Lower leg skin (tissue), 4 donors: ENCODE measurements around the gene GRM7. TPM values are rescaled to one million over a fixed set of nuclear protein-coding genes. Genes with fewer than 3 reads are reported as not detected.

ENCODE experiments used
- DNase-seq, 2 donors: peaks; one replicate each; pipeline ENCODE4 v3.0.0-alpha.2; 2019; ENCODE audit warnings: low spot score in 2 of 2
- H3K4me3 ChIP-seq: fragments of 200-600 bp; sonication (generic); 2 replicates; pipeline ENCODE4 v1.5.1; 2017; ENCODE audit warnings: mild to moderate bottlenecking, low read depth; ENCODE audit not compliant: poor library complexity, severe bottlenecking
- POLR2A ChIP-seq, 2 donors: fragments of 450-650 bp; IDR thresholded peaks; one replicate each; pipeline ENCODE4 v1.6.1; 2016 to 2017; ENCODE audit warnings: antibody characterized with exemption in 2 of 2, mild to moderate bottlenecking in 1 of 2, moderate library complexity in 1 of 2
- WGBS, 2 donors: methylation state at CpG; one replicate each; pipeline ENCODE4 v1.1.5; 2018; 5-methylcytosine and 5-hydroxymethylcytosine counted together
- intact Hi-C: fragments of 100-400 bp; cut with DNase I; formaldehyde crosslinking; loops from one replicate; pipeline ENCODE4 v1.15.0; 2023; ENCODE audit warnings: low total_unique reads
- total RNA-seq, 4 donors: library from RNA; depleted of rRNA; stranded (reverse); fragments of >200 nt; gene quantifications; one replicate each; pipeline ENCODE4 v1.1.0, GENCODE V29; 2016
- TF ChIP-seq, protein P1 (sequence below), 3 donors: fragments of 450-650 bp; IDR thresholded peaks; one replicate each; pipeline ENCODE4 v1.5.1; 2016; ENCODE audit warnings: antibody characterized with exemption in 3 of 3, mild to moderate bottlenecking in 3 of 3, moderate library complexity in 2 of 3

Gene GRM7
- total RNA-seq, 4 donors from 2014 or later: 0.32 TPM; not detected in 3

DNA sequence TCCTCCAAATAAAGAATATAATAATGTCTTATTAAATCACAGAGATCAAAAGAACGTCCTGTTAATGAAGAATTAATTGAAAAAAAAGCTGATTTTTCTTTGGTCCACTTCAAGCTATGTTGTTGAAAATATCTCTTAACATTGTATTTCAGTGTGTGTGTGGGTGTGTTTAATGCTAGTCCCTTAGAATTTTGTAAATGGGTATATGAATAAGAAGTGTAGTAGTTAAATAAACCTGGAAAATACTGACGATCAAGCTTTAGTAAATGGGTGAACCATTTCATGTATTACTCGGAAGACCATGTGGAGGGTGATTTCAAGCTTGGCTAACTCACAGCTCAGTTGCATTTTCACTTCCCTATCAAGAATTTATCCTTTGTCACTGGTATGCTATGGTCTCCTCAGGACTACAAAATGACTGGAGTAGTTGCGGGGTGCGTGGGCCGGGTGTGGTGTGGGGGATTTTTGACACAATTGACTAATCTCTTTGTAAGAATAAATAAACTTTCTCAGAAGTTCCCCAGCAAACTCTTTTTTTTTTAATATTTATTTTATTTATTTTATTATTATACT lies 586.4 kb downstream of the GRM7 start:
- WGBS, 2 donors: 74 to 77% methylated on average over 6 of the region's 6 CpGs
- intact Hi-C loops: no loop called here
- no peak for DNase-seq
- H3K4me3 ChIP-seq: no peak overlapping the region
- TF ChIP-seq POLR2A (IDR thresholded peaks at IDR 0.05): no peak
- TF ChIP-seq, protein P1, sequence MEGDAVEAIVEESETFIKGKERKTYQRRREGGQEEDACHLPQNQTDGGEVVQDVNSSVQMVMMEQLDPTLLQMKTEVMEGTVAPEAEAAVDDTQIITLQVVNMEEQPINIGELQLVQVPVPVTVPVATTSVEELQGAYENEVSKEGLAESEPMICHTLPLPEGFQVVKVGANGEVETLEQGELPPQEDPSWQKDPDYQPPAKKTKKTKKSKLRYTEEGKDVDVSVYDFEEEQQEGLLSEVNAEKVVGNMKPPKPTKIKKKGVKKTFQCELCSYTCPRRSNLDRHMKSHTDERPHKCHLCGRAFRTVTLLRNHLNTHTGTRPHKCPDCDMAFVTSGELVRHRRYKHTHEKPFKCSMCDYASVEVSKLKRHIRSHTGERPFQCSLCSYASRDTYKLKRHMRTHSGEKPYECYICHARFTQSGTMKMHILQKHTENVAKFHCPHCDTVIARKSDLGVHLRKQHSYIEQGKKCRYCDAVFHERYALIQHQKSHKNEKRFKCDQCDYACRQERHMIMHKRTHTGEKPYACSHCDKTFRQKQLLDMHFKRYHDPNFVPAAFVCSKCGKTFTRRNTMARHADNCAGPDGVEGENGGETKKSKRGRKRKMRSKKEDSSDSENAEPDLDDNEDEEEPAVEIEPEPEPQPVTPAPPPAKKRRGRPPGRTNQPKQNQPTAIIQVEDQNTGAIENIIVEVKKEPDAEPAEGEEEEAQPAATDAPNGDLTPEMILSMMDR (IDR thresholded peaks at IDR 0.05): no peak

DNA sequence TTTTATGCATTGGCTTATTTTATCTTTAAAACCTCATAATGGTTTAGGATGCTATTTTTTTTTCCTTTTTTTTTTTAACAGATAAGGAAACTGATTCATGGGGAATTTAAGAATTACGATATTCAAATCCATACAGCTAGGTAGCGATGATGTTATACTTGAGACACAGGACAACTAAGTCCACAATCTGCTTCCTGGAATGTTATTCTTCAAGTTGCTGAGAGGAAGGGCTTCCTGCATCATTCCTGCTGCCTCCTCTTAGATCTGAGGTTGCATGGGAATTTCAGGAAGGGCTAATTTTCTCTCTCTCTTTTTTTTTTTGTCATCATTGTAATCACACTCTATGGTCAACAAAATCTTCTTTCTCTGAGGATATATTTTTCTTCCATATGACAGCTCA lies 595.5 kb downstream of the GRM7 start:
- 86% methylated on average over 2 of the region's 2 CpGs for WGBS, 2 donors
- no peak overlapping the region for H3K4me3 ChIP-seq
- intact Hi-C loops: no loop called here
- TF ChIP-seq, protein P1 (IDR thresholded peaks at IDR 0.05): no peak
- TF ChIP-seq POLR2A (IDR thresholded peaks at IDR 0.05): no peak
- no peak for DNase-seq

DNA sequence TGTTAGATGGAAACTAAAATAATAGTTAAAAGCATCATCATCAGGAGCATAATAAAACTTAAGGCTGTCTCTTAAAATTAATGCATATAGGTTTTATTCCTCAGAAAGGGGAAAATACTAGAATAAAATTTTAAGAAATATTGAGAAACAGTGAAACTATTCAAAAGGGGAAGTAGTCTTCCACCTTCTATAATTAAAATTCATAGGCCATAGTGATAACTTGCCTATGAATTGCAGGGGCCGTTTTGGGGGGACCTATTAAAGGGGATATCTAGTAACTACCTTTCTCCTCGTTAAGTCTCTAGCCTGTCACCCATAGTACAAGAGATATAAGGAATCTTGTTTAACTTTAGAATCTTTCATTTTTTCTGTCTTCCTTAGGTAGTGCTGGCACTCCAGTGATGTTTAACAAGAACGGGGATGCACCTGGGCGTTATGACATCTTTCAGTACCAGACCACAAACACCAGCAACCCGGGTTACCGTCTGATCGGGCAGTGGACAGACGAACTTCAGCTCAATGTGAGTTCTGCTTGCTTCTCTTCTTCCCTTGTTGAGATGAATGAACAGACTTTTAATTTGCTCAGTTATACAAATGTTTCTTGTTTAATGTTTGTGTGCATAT lies 600.4 kb downstream of the GRM7 start:
- TF ChIP-seq, protein P1 (IDR thresholded peaks at IDR 0.05): no peak
- TF ChIP-seq POLR2A (IDR thresholded peaks at IDR 0.05): no peak
- no peak for DNase-seq
- WGBS, 2 donors: 80 to 84% methylated on average over 8 of the region's 8 CpGs
- no peak overlapping the region for H3K4me3 ChIP-seq
- intact Hi-C loops: no loop called here

DNA sequence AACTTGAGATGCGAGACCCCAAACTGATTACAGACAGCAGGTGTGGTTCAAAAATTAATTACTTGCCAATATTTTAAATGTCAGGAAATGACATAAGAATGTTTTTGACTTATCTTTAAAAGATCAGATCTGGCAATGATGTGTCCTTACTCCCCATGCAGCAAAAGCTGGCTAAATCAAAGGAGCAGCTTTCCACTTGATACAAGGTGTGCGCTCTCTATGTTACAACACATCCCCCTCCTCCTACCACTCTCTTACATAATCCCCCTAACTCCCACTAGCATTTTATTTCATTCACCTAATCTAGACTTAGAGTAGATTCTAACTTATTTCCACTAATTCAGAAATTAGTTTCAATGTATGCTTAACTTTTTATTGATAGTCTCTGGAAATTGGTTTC lies 609.0 kb downstream of the GRM7 start:
- no peak for DNase-seq
- H3K4me3 ChIP-seq: no peak overlapping the region
- TF ChIP-seq, protein P1 (IDR thresholded peaks at IDR 0.05): no peak
- no peak for TF ChIP-seq POLR2A (IDR thresholded peaks at IDR 0.05)
- 61 to 72% methylated on average over 2 of the region's 2 CpGs for WGBS, 2 donors
- intact Hi-C loops: no loop called here

DNA sequence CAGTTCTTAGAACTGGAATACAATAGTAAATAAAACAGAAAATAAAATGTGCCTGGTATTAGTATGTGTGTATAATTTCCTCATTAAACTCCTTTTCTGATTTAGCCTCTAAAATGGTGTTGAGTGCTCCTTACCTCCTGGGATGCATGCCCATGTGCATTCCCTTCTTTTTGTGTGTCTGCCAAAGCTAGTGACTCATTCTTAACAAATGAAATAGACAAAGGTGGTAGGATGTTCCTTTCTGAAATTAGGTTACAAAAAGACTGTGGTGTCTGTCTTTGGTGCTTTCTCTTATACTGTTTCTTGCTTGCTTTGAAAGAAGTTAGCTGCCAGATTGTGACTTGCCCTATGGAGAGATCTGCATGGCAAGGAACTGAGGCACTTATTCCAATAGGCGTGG lies 623.7 kb downstream of the GRM7 start:
- 54 to 57% methylated on average over 1 of the region's 1 CpG for WGBS, 2 donors
- TF ChIP-seq POLR2A (IDR thresholded peaks at IDR 0.05): no peak
- TF ChIP-seq, protein P1 (IDR thresholded peaks at IDR 0.05): no peak
- intact Hi-C loops: no loop called here
- H3K4me3 ChIP-seq: no peak overlapping the region
- DNase-seq: no peak

DNA sequence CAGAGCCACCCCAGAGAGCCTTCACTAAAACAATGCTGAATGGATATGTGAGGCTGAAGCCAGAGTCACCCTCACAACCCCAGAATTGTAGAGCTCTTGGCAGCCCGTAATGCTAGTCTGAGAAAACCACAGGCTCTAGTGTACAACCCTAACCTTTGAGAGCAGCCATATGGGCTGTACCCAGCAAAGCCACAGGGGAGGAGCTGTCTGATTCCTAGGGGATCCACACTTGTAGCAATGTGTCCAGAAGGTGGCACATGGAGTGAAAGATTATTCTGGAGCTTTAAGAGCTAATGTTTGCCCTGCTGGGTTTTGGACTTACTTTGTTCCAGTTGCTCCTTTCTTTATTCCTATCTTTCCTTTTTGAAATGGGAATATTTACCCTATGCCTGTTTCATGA lies 626.8 kb downstream of the GRM7 start:
- no peak for TF ChIP-seq POLR2A (IDR thresholded peaks at IDR 0.05)
- TF ChIP-seq, protein P1 (IDR thresholded peaks at IDR 0.05): no peak
- DNase-seq: no peak
- H3K4me3 ChIP-seq: no peak overlapping the region
- intact Hi-C loops: no loop called here
- 0 to 20% methylated on average over 1 of the region's 1 CpG for WGBS, 2 donors
